ENCODE results near the gene RIOX2. TPM values are rescaled to one million over a fixed set of nuclear protein-coding genes. Genes with fewer than 3 reads are reported as not detected.

Gene RIOX2
- total RNA-seq, 4 donors from 2014 or later: 19.5 to 24.2 (median 21.7) TPM

DNA sequence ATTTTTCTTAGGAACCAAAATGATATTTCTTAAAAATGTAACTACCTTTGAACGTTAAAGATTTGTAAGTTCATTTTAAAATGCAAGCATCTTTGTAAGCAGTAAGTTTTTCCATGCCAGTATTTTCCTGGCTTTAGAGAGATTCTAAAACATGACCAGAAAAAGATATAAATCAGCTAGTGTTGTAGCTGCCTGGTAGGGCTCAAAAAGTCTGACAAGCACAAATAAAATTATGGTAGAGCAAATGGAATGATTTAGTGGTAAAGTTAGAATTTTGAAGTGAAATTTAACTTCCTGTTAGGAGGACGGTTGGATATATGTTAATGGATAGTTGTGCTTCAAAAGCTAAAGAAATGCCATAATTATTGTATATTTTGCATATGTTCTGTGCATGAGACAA, 33.2 kb upstream of the RIOX2 start:
- TF ChIP-seq POLR2AphosphoS5 (IDR thresholded peaks at IDR 0.05) (no peak), EP300 (IDR thresholded peaks at IDR 0.05) (no peak), POLR2A (IDR thresholded peaks at IDR 0.05; ENCODE audit: low read depth) (no peak)
- TF ChIP-seq, protein P1, sequence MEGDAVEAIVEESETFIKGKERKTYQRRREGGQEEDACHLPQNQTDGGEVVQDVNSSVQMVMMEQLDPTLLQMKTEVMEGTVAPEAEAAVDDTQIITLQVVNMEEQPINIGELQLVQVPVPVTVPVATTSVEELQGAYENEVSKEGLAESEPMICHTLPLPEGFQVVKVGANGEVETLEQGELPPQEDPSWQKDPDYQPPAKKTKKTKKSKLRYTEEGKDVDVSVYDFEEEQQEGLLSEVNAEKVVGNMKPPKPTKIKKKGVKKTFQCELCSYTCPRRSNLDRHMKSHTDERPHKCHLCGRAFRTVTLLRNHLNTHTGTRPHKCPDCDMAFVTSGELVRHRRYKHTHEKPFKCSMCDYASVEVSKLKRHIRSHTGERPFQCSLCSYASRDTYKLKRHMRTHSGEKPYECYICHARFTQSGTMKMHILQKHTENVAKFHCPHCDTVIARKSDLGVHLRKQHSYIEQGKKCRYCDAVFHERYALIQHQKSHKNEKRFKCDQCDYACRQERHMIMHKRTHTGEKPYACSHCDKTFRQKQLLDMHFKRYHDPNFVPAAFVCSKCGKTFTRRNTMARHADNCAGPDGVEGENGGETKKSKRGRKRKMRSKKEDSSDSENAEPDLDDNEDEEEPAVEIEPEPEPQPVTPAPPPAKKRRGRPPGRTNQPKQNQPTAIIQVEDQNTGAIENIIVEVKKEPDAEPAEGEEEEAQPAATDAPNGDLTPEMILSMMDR (IDR thresholded peaks at IDR 0.05): no peak
- Histone ChIP-seq H3K27me3 (no peaks in the 10 kb centered on the region), H3K27ac (replicated peaks in 1 of 4) (no peak overlapping the region), H3K36me3 (no peaks in the 10 kb centered on the region), H3K4me1 (no peaks in the 10 kb centered on the region), H3K9me3 (no peaks in the 10 kb centered on the region), H3K4me3 (no peak overlapping the region)
- intact Hi-C loops (cut with DNase I): no loop called here
- no peak for DNase-seq (ENCODE audit: extremely low spot score)
- 75% methylated on average over 2 of the region's 2 CpGs for WGBS

DNA sequence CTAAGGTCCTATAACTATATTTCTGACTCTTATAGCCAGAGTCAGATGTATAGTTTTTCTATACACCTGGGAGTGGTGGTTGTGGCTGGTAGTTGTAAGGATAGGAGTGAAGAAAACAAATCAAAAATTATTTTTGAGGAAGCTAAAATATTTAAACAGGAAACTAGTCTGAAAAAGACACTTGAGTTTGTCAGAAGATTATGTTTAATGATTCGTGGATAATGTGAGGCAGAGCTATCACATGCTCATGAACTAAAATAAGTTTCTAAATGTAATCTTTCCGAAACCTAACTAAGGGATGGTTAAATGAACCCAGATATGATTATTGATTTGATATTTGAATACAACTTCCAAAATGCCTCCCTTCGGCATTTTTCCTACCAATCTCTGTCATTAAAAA, 32.5 kb upstream of the RIOX2 start:
- Histone ChIP-seq H3K36me3 (no peaks in the 10 kb centered on the region), H3K27ac (replicated peaks in 1 of 4) (no peak overlapping the region), H3K4me3 (no peak overlapping the region), H3K4me1 (no peaks in the 10 kb centered on the region), H3K27me3 (no peaks in the 10 kb centered on the region), H3K9me3 (no peaks in the 10 kb centered on the region)
- 78% methylated on average over 3 of the region's 3 CpGs for WGBS
- TF ChIP-seq EP300 (IDR thresholded peaks at IDR 0.05) (no peak), POLR2A (IDR thresholded peaks at IDR 0.05; ENCODE audit: low read depth) (no peak)
- TF ChIP-seq, protein P1 (IDR thresholded peaks at IDR 0.05): no peak
- intact Hi-C loops (cut with DNase I): no loop called here
- no peak for DNase-seq (ENCODE audit: extremely low spot score)

DNA sequence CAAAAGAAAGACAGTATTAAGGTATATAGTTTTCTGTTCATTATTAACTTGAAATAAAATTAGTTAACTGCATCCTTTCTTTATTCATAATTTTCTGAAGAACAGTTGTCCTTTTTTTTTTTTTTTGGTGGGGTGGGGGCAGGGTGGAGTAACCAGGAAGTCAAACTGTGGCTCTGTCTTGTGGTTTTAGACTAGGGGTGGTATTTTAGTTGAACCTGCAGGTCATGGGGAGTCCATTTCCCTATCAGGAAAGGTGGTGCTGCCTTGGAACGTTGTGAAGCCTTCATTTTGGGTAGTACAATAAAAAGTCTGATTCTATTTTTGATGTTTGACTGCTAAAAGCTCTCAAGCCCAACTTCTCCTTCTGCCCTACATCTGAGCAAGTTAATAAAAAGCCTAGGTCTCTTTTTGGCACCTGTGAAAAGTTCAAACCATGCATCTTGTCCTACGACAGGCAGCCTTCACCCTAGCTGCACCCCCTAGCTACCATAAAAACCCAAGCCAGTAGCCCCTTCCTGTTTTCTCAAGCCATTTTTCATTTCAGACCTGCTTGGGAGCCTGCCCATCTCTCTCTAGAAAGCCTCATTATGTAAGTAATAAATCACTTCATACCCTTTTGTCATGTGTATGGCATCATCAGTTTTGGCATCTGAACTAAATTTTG, 31.2 kb upstream of the RIOX2 start:
- H3K27ac ChIP-seq (replicated peaks in 1 of 4): no peak overlapping the region
- TF ChIP-seq POLR2AphosphoS5 (IDR thresholded peaks at IDR 0.05) (no peak), EP300 (IDR thresholded peaks at IDR 0.05) (no peak), POLR2A (IDR thresholded peaks at IDR 0.05; ENCODE audit: low read depth) (no peak)
- TF ChIP-seq, protein P1 (IDR thresholded peaks at IDR 0.05): no peak
- H3K27me3 ChIP-seq: no peaks in the 10 kb centered on the region
- no peaks in the 10 kb centered on the region for H3K36me3 ChIP-seq
- H3K4me1 ChIP-seq: no peaks in the 10 kb centered on the region
- H3K9me3 ChIP-seq: no peaks in the 10 kb centered on the region
- intact Hi-C loops (cut with DNase I): no loop called here
- no peak for DNase-seq (ENCODE audit: extremely low spot score)
- 69% methylated on average over 2 of the region's 2 CpGs for WGBS
- no peak overlapping the region for H3K4me3 ChIP-seq

DNA sequence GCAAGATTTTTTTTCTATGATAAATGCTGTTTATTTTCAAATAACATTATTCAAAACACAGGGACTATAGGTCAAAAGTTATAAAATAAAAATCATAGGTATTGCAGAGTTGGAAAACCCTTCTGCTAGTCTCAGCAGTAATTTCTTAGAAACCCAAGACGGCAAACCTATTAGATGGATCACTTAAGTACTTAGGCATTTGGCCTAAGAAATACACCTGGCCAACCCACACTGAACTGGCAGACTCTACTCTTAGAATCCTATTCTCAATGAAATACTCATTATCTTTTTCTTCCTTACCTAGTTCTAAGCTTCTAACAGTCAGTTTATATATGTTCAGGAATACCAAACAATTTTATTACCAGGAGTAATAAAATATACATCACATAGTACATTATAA, 30.5 kb upstream of the RIOX2 start:
- Histone ChIP-seq H3K4me1 (no peaks in the 10 kb centered on the region), H3K4me3 (no peak overlapping the region), H3K9me3 (no peaks in the 10 kb centered on the region), H3K27me3 (no peaks in the 10 kb centered on the region), H3K27ac (replicated peaks in 1 of 4) (no peak overlapping the region), H3K36me3 (no peaks in the 10 kb centered on the region)
- TF ChIP-seq, protein P1 (IDR thresholded peaks at IDR 0.05): no peak
- TF ChIP-seq POLR2A (IDR thresholded peaks at IDR 0.05; ENCODE audit: low read depth) (no peak), EP300 (IDR thresholded peaks at IDR 0.05) (no peak), POLR2AphosphoS5 (IDR thresholded peaks at IDR 0.05) (no peak)
- 83% methylated on average over 1 of the region's 1 CpG for WGBS
- intact Hi-C loops (cut with DNase I): no loop called here
- DNase-seq (ENCODE audit: extremely low spot score): no peak

DNA sequence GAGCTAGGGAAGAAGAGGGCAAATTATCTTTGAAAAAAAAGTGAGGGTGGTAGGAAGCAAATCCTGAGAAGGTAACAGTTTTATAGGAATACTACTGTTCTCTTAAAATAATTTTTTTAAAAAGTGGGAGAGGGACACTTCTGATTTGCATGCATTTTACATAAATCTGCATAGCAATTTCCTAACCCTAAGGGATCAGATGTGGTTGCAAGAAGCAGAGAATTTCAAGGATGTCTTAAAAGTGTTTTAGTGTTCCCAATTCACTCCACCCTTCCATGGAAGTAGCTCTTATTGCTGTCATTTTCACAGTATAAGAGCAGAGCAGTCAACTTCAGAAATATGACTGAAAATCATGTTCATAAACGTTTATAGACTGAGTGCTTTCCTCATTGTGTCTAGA, 27.8 kb upstream of the RIOX2 start:
- WGBS: 33% methylated on average over 1 of the region's 1 CpG
- H3K4me1 ChIP-seq: no peaks in the 10 kb centered on the region
- no peak for DNase-seq (ENCODE audit: extremely low spot score)
- H3K27me3 ChIP-seq: no peaks in the 10 kb centered on the region
- intact Hi-C loops (cut with DNase I): no loop called here
- no peaks in the 10 kb centered on the region for H3K36me3 ChIP-seq
- no peak overlapping the region for H3K4me3 ChIP-seq
- no peak overlapping the region for H3K27ac ChIP-seq (replicated peaks in 1 of 4)
- no peaks in the 10 kb centered on the region for H3K9me3 ChIP-seq
- TF ChIP-seq, protein P1 (IDR thresholded peaks at IDR 0.05): no peak
- TF ChIP-seq POLR2A (IDR thresholded peaks at IDR 0.05; ENCODE audit: low read depth) (no peak), POLR2AphosphoS5 (IDR thresholded peaks at IDR 0.05) (no peak), EP300 (IDR thresholded peaks at IDR 0.05) (no peak)

Measured in esophagus muscularis mucosa (tissue), 4 donors.